Neural cell (in vitro differentiated cells): ENCODE results near the gene OSBPL1A. TPM values are rescaled to one million over a fixed set of nuclear protein-coding genes. Genes with fewer than 3 reads are reported as not detected.

Experiments
- H2AFZ ChIP-seq: fragments of 200-600, 300-800 bp; sonication (generic), shearing (Covaris generic); 2 replicates; pipeline ENCODE4 v1.6.0; 2014; ENCODE audit warnings: low read depth, mild to moderate bottlenecking, antibody characterized with exemption, low read length, moderate library complexity
- H3F3A ChIP-seq: fragments of 200-600 bp; shearing (Covaris generic); 2 replicates; pipeline ENCODE4 v1.6.1; 2016; ENCODE audit warnings: mild to moderate bottlenecking, moderate library complexity, mixed read lengths, antibody characterized with exemption, low read length; ENCODE audit not compliant: insufficient read depth, poor library complexity, severe bottlenecking
- H3K27ac ChIP-seq: fragments of 200-600, 300-800 bp; sonication (generic), shearing (Covaris generic); 2 replicates; pipeline ENCODE4 v1.5.1; 2014; ENCODE audit warnings: mild to moderate bottlenecking, low read length, moderate library complexity
- H3K27me3 ChIP-seq: fragments of 300-800, 200-600 bp; sonication (generic), shearing (Covaris generic); 2 replicates; pipeline ENCODE4 v1.6.0; 2014; ENCODE audit warnings: mild to moderate bottlenecking, low read depth, low read length, moderate library complexity; ENCODE audit not compliant: insufficient read depth
- H3K36me3 ChIP-seq: fragments of 300-800, 200-600 bp; sonication (generic), shearing (Covaris generic); 2 replicates; pipeline ENCODE4 v1.5.1; 2014; ENCODE audit warnings: mild to moderate bottlenecking, antibody characterized with exemption, low read length, moderate library complexity; ENCODE audit not compliant: insufficient read depth
- H3K4me2 ChIP-seq: fragments of 300-800, 200-600 bp; sonication (generic), shearing (Covaris generic); 2 replicates; pipeline ENCODE4 v1.6.0; 2014; ENCODE audit warnings: mild to moderate bottlenecking, low read length
- H3K4me3 ChIP-seq: fragments of 300-800, 200-600 bp; sonication (generic), shearing (Covaris generic); 2 replicates; pipeline ENCODE4 v1.5.1; 2014; ENCODE audit warnings: mild to moderate bottlenecking, low read length, moderate library complexity
- H3K79me2 ChIP-seq: fragments of 200-600 bp; shearing (Covaris generic); replicated peaks from 2 replicates; pipeline ENCODE4 v1.6.0; 2014; ENCODE audit warnings: mild to moderate bottlenecking, low read length, moderate library complexity; ENCODE audit not compliant: insufficient read depth
- H3K9ac ChIP-seq: fragments of 300-800, 200-600 bp; sonication (generic), shearing (Covaris generic); 2 replicates; pipeline ENCODE4 v1.6.1; 2016; ENCODE audit warnings: mild to moderate bottlenecking, low read length, mixed read lengths
- H3K9me2 ChIP-seq: fragments of 200-600 bp; shearing (Covaris generic); 2 replicates; pipeline ENCODE4 v1.6.1; 2016; ENCODE audit warnings: mild to moderate bottlenecking, low read length, mixed read lengths; ENCODE audit not compliant: insufficient read depth
- H3K9me3 ChIP-seq: fragments of 200-600, 300-800 bp; sonication (generic), shearing (Covaris generic); 2 replicates; pipeline ENCODE4 v1.6.1; 2016; ENCODE audit warnings: mild to moderate bottlenecking, mixed run types, low read length, moderate library complexity, mixed read lengths
- H4K20me1 ChIP-seq: fragments of 200-600 bp; shearing (Covaris generic); 2 replicates; pipeline ENCODE4 v1.6.1; 2016; ENCODE audit warnings: mild to moderate bottlenecking, mixed run types; ENCODE audit not compliant: insufficient read depth
- EP300 ChIP-seq: fragments of 450-650 bp; conservative IDR thresholded peaks from 2 replicates; pipeline ENCODE4 v1.6.1; 2014; ENCODE audit warnings: antibody characterized with exemption, mild to moderate bottlenecking, moderate library complexity; ENCODE audit not compliant: poor library complexity, severe bottlenecking
- EZH2 ChIP-seq: fragments of 200-600, 300-800 bp; shearing (Covaris generic), sonication (generic); IDR thresholded peaks from 2 replicates; pipeline ENCODE4 v1.6.1; 2014; ENCODE audit warnings: antibody characterized with exemption, low read length, borderline replicate concordance, mild to moderate bottlenecking; ENCODE audit not compliant: insufficient read depth, poor library complexity, severe bottlenecking
- MXI1 ChIP-seq: fragments of 450-650 bp; conservative IDR thresholded peaks from 2 replicates; pipeline ENCODE4 v1.6.1; 2014; ENCODE audit warnings: antibody characterized with exemption, mild to moderate bottlenecking; ENCODE audit not compliant: poor library complexity, severe bottlenecking
- POLR2AphosphoS5 ChIP-seq: IDR thresholded peaks from 2 replicates; pipeline ENCODE4 v1.6.1; 2012
- RAD21 ChIP-seq: fragments of 450-650 bp; conservative IDR thresholded peaks from 2 replicates; pipeline ENCODE4 v1.6.1; 2014; ENCODE audit warnings: antibody characterized with exemption, mild to moderate bottlenecking, moderate library complexity
- SMC3 ChIP-seq: fragments of 450-650 bp; conservative IDR thresholded peaks from 2 replicates; pipeline ENCODE4 v1.6.1; 2014; ENCODE audit warnings: antibody characterized with exemption, mild to moderate bottlenecking, moderate library complexity; ENCODE audit not compliant: poor library complexity
- TAF1 ChIP-seq: IDR thresholded peaks from 2 replicates; pipeline ENCODE4 v1.6.1; 2012; ENCODE audit warnings: low read depth
- polyA plus RNA-seq: library from polyadenylated mRNA; depleted of rRNA; stranded (reverse); fragments of >200 nt; gene quantifications from 2 replicates; pipeline ENCODE4 v1.2.3, GENCODE V29; 2014
- TF ChIP-seq, protein P1 (sequence below): fragments of 450-650 bp; IDR thresholded peaks from 2 replicates; pipeline ENCODE4 v1.5.1; 2014; ENCODE audit warnings: antibody characterized with exemption, mild to moderate bottlenecking, moderate library complexity; ENCODE audit not compliant: poor library complexity, severe bottlenecking
- TF ChIP-seq, protein P2 (sequence below): IDR thresholded peaks from 2 replicates; pipeline ENCODE4 v1.6.1; 2012; ENCODE audit warnings: borderline replicate concordance

The OSBPL1A gene
- polyA plus RNA-seq, 1 donor from 2014 or later = 24.9 TPM

DNA sequence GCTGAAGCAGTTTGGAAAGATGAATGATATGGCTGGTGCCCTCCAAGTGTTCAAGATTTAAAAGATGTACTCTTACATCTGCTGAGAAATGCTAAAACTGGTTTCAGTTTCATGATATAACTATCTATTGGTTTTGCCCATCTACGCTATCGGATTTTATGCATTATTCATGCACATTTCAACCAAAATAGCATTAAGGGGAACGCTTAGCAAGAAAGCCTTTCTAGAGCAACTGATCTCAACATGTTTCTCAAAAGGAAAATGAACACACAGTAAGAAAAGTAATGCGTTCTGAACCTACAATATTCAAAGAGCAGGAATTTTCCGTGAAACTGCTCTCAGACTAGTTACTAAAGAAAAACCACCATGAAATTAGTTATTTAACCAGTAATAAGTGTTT is 164.8 kb downstream of the OSBPL1A start:
- no peak overlapping the region for H3K9ac ChIP-seq
- H3K9me3 ChIP-seq = no peaks in the 10 kb centered on the region
- no peaks in the 10 kb centered on the region for H4K20me1 ChIP-seq
- H3K27ac ChIP-seq = no peak overlapping the region
- no peaks in the 10 kb centered on the region for H3K9me2 ChIP-seq
- no peaks in the 10 kb centered on the region for H3K27me3 ChIP-seq
- no peaks in the 10 kb centered on the region for H3F3A ChIP-seq
- no peaks in the 10 kb centered on the region for H3K79me2 ChIP-seq
- H3K36me3 ChIP-seq = no peaks in the 10 kb centered on the region
- no peak overlapping the region for H3K4me3 ChIP-seq
- H2AFZ ChIP-seq = no peak overlapping the region
- TF ChIP-seq MXI1 (no peak), RAD21 (no peak), TAF1 (no peak), SMC3 (no peak), POLR2AphosphoS5 (no peak), EP300 (no peak), EZH2 (no peak)
- TF ChIP-seq, protein P1, sequence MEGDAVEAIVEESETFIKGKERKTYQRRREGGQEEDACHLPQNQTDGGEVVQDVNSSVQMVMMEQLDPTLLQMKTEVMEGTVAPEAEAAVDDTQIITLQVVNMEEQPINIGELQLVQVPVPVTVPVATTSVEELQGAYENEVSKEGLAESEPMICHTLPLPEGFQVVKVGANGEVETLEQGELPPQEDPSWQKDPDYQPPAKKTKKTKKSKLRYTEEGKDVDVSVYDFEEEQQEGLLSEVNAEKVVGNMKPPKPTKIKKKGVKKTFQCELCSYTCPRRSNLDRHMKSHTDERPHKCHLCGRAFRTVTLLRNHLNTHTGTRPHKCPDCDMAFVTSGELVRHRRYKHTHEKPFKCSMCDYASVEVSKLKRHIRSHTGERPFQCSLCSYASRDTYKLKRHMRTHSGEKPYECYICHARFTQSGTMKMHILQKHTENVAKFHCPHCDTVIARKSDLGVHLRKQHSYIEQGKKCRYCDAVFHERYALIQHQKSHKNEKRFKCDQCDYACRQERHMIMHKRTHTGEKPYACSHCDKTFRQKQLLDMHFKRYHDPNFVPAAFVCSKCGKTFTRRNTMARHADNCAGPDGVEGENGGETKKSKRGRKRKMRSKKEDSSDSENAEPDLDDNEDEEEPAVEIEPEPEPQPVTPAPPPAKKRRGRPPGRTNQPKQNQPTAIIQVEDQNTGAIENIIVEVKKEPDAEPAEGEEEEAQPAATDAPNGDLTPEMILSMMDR = no peak
- TF ChIP-seq, protein P2, sequence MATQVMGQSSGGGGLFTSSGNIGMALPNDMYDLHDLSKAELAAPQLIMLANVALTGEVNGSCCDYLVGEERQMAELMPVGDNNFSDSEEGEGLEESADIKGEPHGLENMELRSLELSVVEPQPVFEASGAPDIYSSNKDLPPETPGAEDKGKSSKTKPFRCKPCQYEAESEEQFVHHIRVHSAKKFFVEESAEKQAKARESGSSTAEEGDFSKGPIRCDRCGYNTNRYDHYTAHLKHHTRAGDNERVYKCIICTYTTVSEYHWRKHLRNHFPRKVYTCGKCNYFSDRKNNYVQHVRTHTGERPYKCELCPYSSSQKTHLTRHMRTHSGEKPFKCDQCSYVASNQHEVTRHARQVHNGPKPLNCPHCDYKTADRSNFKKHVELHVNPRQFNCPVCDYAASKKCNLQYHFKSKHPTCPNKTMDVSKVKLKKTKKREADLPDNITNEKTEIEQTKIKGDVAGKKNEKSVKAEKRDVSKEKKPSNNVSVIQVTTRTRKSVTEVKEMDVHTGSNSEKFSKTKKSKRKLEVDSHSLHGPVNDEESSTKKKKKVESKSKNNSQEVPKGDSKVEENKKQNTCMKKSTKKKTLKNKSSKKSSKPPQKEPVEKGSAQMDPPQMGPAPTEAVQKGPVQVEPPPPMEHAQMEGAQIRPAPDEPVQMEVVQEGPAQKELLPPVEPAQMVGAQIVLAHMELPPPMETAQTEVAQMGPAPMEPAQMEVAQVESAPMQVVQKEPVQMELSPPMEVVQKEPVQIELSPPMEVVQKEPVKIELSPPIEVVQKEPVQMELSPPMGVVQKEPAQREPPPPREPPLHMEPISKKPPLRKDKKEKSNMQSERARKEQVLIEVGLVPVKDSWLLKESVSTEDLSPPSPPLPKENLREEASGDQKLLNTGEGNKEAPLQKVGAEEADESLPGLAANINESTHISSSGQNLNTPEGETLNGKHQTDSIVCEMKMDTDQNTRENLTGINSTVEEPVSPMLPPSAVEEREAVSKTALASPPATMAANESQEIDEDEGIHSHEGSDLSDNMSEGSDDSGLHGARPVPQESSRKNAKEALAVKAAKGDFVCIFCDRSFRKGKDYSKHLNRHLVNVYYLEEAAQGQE = no peak
- H3K4me2 ChIP-seq = no peak overlapping the region

DNA sequence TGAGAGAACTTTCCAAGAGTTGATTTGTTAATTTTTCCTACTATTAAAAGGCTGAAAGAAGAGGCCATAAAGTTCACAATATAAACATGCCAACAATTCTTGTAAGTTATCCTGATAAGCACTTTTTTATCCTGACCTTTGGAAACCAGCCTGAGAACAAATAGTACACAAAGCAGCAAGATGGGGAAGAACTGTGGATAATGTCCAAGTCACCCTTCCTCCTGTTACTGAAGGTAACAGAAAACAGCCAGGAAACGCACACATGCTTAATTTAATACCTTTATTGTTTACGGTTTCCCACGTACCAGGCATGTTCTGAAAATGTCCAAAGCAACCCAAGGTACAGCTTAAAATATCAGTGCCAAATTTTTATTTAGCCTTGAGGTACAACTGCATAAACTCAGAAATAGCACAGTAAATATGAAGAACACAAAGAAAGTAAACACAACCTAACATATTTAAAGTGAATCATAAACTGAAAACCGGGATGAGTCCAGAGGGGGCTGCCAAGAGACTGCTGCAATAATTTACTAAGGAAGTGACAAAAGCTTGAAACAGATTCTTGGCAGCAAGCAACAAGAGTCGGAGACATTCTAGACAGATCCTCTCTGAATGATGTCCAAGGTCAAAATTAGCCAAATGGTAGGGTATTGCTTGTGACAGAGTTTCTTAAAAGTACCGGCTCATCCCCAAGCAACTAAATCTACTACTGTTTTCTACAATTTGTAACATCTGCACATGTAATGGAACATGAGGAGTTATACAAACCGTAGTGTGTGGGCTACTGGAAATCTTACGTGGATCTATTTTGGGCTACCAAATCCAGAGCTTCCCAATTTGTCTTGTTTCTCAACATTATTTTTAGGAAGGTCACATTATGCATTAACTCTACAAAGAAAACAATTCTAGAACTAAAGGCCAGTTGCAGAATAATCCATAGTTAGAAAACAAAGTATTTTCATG is 165.6 kb downstream of the OSBPL1A start:
- no peak overlapping the region for H3K4me2 ChIP-seq
- no peaks in the 10 kb centered on the region for H3K9me2 ChIP-seq
- H3K79me2 ChIP-seq = no peaks in the 10 kb centered on the region
- no peak overlapping the region for H2AFZ ChIP-seq
- TF ChIP-seq EP300 = no peak
- TF ChIP-seq, protein P1 = no peak
- no peak for TF ChIP-seq TAF1
- TF ChIP-seq, protein P2 = no peak
- TF ChIP-seq SMC3 = no peak
- no peak for TF ChIP-seq POLR2AphosphoS5
- no peak for TF ChIP-seq MXI1
- no peak for TF ChIP-seq EZH2
- no peak for TF ChIP-seq RAD21
- no peak overlapping the region for H3K4me3 ChIP-seq
- no peaks in the 10 kb centered on the region for H3K9me3 ChIP-seq
- H3K36me3 ChIP-seq = no peaks in the 10 kb centered on the region
- no peak overlapping the region for H3K27ac ChIP-seq
- H3K9ac ChIP-seq = no peak overlapping the region
- no peaks in the 10 kb centered on the region for H4K20me1 ChIP-seq
- H3K27me3 ChIP-seq = no peaks in the 10 kb centered on the region
- H3F3A ChIP-seq = no peaks in the 10 kb centered on the region
